Neural progenitor cell (in vitro differentiated cells): Measurements from ENCODE around the gene BRINP3.

ENCODE experiments used
- EZH2phosphoT487 ChIP-seq: fragments of 200-600 bp; sonication (generic); IDR thresholded peaks from 2 replicates; pipeline ENCODE4 v1.6.1; 2017; ENCODE audit warnings: antibody characterized with exemption
- TF ChIP-seq, protein P1 (sequence below): fragments of 200-600 bp; sonication (generic); IDR thresholded peaks from 2 replicates; pipeline ENCODE4 v1.5.1; 2017; ENCODE audit warnings: antibody characterized with exemption, mild to moderate bottlenecking

DNA sequence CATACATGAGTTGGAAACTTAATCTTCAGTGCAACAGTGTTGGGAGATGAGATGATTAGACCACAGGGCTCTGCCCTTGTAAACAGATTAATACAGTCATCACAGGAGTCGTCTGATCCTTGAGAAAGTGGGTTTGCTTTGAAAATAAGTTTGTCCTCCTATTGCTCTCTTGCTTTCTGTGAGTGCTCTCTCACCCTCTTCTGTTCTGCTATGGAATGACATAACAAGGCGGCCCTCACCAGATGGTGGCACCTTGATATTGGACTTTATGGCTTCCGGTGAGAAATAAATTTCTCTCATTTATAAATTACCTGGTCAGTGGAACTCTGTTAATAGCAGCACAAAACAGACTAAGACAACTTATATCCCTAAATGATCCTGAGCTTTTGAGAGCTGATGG, 353.6 kb downstream of the BRINP3 start:
- TF ChIP-seq, protein P1, sequence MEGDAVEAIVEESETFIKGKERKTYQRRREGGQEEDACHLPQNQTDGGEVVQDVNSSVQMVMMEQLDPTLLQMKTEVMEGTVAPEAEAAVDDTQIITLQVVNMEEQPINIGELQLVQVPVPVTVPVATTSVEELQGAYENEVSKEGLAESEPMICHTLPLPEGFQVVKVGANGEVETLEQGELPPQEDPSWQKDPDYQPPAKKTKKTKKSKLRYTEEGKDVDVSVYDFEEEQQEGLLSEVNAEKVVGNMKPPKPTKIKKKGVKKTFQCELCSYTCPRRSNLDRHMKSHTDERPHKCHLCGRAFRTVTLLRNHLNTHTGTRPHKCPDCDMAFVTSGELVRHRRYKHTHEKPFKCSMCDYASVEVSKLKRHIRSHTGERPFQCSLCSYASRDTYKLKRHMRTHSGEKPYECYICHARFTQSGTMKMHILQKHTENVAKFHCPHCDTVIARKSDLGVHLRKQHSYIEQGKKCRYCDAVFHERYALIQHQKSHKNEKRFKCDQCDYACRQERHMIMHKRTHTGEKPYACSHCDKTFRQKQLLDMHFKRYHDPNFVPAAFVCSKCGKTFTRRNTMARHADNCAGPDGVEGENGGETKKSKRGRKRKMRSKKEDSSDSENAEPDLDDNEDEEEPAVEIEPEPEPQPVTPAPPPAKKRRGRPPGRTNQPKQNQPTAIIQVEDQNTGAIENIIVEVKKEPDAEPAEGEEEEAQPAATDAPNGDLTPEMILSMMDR, result peak; percentile 19
- TF ChIP-seq EZH2phosphoT487, result no peak
